CD14-positive monocyte (primary cell): ENCODE results near the gene CYB5RL. TPM values are rescaled to one million over a fixed set of nuclear protein-coding genes. Genes with fewer than 3 reads are reported as not detected.

Experiments
- DNase-seq, 3 donors: peaks; one replicate each; pipeline ENCODE4 v3.0.0-alpha.2; 2011 to 2022
- H2AFZ ChIP-seq: 2 replicates; pipeline ENCODE4 v1.6.0; 2012; ENCODE audit warnings: mild to moderate bottlenecking, low read depth, low read length, inconsistent platforms; ENCODE audit not compliant: insufficient read depth, poor library complexity, severe bottlenecking
- H3K27ac ChIP-seq, 2 donors: 1 replicate in 1 of 2; 2 replicates in 1 of 2; pipeline ENCODE4 v1.5.1; 2012 to 2013; ENCODE audit warnings: low read length in 2 of 2, control low read depth in 1 of 2, inconsistent platforms in 1 of 2, low read depth in 1 of 2, mild to moderate bottlenecking in 1 of 2
- H3K27me3 ChIP-seq, 2 donors: one replicate each; pipeline versions ENCODE4 v1.6.0 to v1.6.1; 2011 to 2013; ENCODE audit warnings: low read length in 2 of 2; ENCODE audit not compliant: control insufficient read depth in 2 of 2, insufficient read depth in 2 of 2
- H3K36me3 ChIP-seq, 2 donors: replicated peaks in 1 of 2; 1 replicate in 1 of 2; 2 replicates in 1 of 2; pipeline versions ENCODE4 v1.5.1 to v1.6.1; 2012 to 2013; ENCODE audit warnings: low read length in 2 of 2, control low read depth in 1 of 2, inconsistent platforms in 1 of 2, mild to moderate bottlenecking in 1 of 2; ENCODE audit not compliant: insufficient read depth in 2 of 2, control insufficient read depth in 1 of 2
- H3K4me1 ChIP-seq, 2 donors: 1 replicate in 1 of 2; 2 replicates in 1 of 2; pipeline versions ENCODE4 v1.5.1 to v1.6.1; 2012 to 2013; ENCODE audit warnings: low read length in 2 of 2, control low read depth in 1 of 2, inconsistent platforms in 1 of 2, mild to moderate bottlenecking in 1 of 2, moderate library complexity in 1 of 2; ENCODE audit not compliant: insufficient read depth in 2 of 2, control insufficient read depth in 1 of 2
- H3K4me2 ChIP-seq: replicated peaks from 2 replicates; pipeline ENCODE3; 2012; ENCODE audit warnings: low read length, moderate library complexity, mild to moderate bottlenecking; ENCODE audit not compliant: poor library complexity, severe bottlenecking; ENCODE audit errors: extremely low read depth
- H3K4me3 ChIP-seq, 3 experiments: fragments of 200-600 bp in 1 of 3; sonication (generic) in 1 of 3; replicated peaks in 1 of 3; 1 replicate in 2 of 3; 2 replicates in 1 of 3; pipeline ENCODE4 v1.5.1; 2011 to 2013; ENCODE audit warnings: low read length in 3 of 3, mild to moderate bottlenecking in 3 of 3, control low read depth in 2 of 3, low read depth in 2 of 3, inconsistent platforms in 1 of 3, moderate library complexity in 1 of 3
- H3K79me2 ChIP-seq: 2 replicates; pipeline ENCODE4 v1.6.0; 2012; ENCODE audit warnings: mild to moderate bottlenecking, control low read depth, inconsistent platforms, low read length, moderate library complexity; ENCODE audit not compliant: insufficient read depth
- H3K9ac ChIP-seq: 2 replicates; pipeline ENCODE4 v1.6.0; 2017; ENCODE audit warnings: low read length, mild to moderate bottlenecking; ENCODE audit not compliant: insufficient read depth, poor library complexity, severe bottlenecking
- H3K9me3 ChIP-seq, 2 donors: replicated peaks in 1 of 2; 1 replicate in 1 of 2; 2 replicates in 1 of 2; pipeline versions ENCODE4 v1.5.1 to v1.6.1; 2012 to 2013; ENCODE audit warnings: low read length in 2 of 2, control low read depth in 1 of 2; ENCODE audit not compliant: control insufficient read depth in 1 of 2, insufficient read depth in 1 of 2
- H4K20me1 ChIP-seq: 2 replicates; pipeline ENCODE4 v1.6.0; 2012; ENCODE audit warnings: mild to moderate bottlenecking, low read length, control low read depth, moderate library complexity; ENCODE audit not compliant: insufficient read depth
- H3K27ac Mint-ChIP-seq, 7 donors: one replicate each; pipeline ENCODE4 v1.8.0; 2020; ENCODE audit warnings: mild to moderate bottlenecking in 7 of 7, mixed read lengths in 7 of 7, moderate library complexity in 6 of 7, inconsistent platforms in 2 of 7
- H3K27me3 Mint-ChIP-seq, 3 donors: one replicate each; pipeline ENCODE4 v1.8.0; 2021 to 2022; ENCODE audit warnings: low read depth in 3 of 3, mild to moderate bottlenecking in 3 of 3, mixed read lengths in 3 of 3, moderate library complexity in 3 of 3, inconsistent platforms in 1 of 3
- H3K36me3 Mint-ChIP-seq, 2 donors: one replicate each; pipeline ENCODE4 v1.8.0; 2020; ENCODE audit warnings: mixed read lengths in 2 of 2, inconsistent platforms in 1 of 2, mild to moderate bottlenecking in 1 of 2
- H3K4me1 Mint-ChIP-seq: one replicate; pipeline ENCODE4 v1.8.0; 2020; ENCODE audit warnings: mild to moderate bottlenecking, mixed read lengths
- H3K4me3 Mint-ChIP-seq, 2 donors: one replicate each; pipeline ENCODE4 v1.8.0; 2020; ENCODE audit warnings: mild to moderate bottlenecking in 2 of 2, mixed read lengths in 2 of 2, moderate library complexity in 1 of 2
- H3K9me3 Mint-ChIP-seq, 7 donors: one replicate each; pipeline ENCODE4 v1.8.0; 2020 to 2022; ENCODE audit warnings: mixed read lengths in 7 of 7, mild to moderate bottlenecking in 6 of 7, moderate library complexity in 6 of 7, inconsistent platforms in 2 of 7
- CTCF ChIP-seq: fragments of 200-600 bp; IDR thresholded peaks from one replicate; pipeline ENCODE4 v1.8.0; 2022; ENCODE audit warnings: antibody characterized with exemption, mild to moderate bottlenecking
- WGBS: methylation state at CpG from one replicate; pipeline ENCODE4 v1.1.5; 2013; ENCODE audit warnings: missing lambda C conversion rate; ENCODE audit not compliant: insufficient coverage; 5-methylcytosine and 5-hydroxymethylcytosine counted together
- intact Hi-C, 2 donors: fragments of 100-400 bp; cut with micrococcal nuclease; formaldehyde crosslinking; loops; one replicate each; pipeline versions ENCODE4 v1.15.0 to v1.15.1; 2023
- polyA plus RNA-seq, 3 donors: library from polyadenylated mRNA; depleted of rRNA in 1 of 3; unstranded in 2 of 3; stranded (reverse) in 1 of 3; fragments of 300-500 nt in 2 of 3; fragments of >200 nt in 1 of 3; fragmentation: Illumina TruSeq in 2 of 3; gene quantifications; 1 replicate in 2 of 3; 2 replicates in 1 of 3; pipeline ENCODE4 v1.2.3, GENCODE V29; 2012 to 2021

CYB5RL gene
- polyA plus RNA-seq, 3 donors, result 0.76 to 3.9 (median 1.5) TPM

- Mint-ChIP-seq H3K9me3 (no peaks in the 10 kb centered on the region), H3K36me3 (peaks cover 32 to 50% of the 10 kb centered on the region in 2 donors), H3K4me1 (peaks cover 40% of the 10 kb centered on the region), H3K4me3 (no peak overlapping the region), H3K27ac (peak overlapping the region in 2 of 7 donors; percentile 16 to 54), H3K27me3 (peaks cover 0 to 5% (median 0%) of the 10 kb centered on the region in 3 donors)
- no peak overlapping the region for H3K9ac ChIP-seq
- H3K36me3 ChIP-seq, result no peaks in the 10 kb centered on the region
- H4K20me1 ChIP-seq, result no peaks in the 10 kb centered on the region
- H3K9me3 ChIP-seq, result no peaks in the 10 kb centered on the region
- DNase-seq, result no peak
- WGBS, result 97% methylated on average over 13 of the region's 13 CpGs
- intact Hi-C loops, result loop anchor here in 1 of 2 donors (10.0 kb wide), 1 partner anchor 176 kb away; the partner anchor contains the start of gene SSBP3
- H3K27me3 ChIP-seq, result no peaks in the 10 kb centered on the region
- no peak overlapping the region for H3K4me2 ChIP-seq
- no peak overlapping the region for H3K27ac ChIP-seq
- H3K4me3 ChIP-seq, result no peak overlapping the region
- peaks cover 27 to 46% of the 10 kb centered on the region in 2 donors for H3K4me1 ChIP-seq
- H2AFZ ChIP-seq, result no peak overlapping the region
- no peaks in the 10 kb centered on the region for H3K79me2 ChIP-seq
- no peak for TF ChIP-seq CTCF
Observed at GRCh38 chr1:54228638-54229079, 28.8 kb upstream of the CYB5RL start.

- Histone ChIP-seq H3K27me3 (no peaks in the 10 kb centered on the region), H2AFZ (no peak overlapping the region), H3K36me3 (no peaks in the 10 kb centered on the region), H3K4me1 (peaks cover 27 to 46% of the 10 kb centered on the region in 2 donors), H3K79me2 (no peaks in the 10 kb centered on the region), H3K9me3 (no peaks in the 10 kb centered on the region), H3K27ac (peak overlapping the region in 1 of 2 donors; percentile 69), H3K9ac (peak overlapping the region; percentile 32), H4K20me1 (no peaks in the 10 kb centered on the region), H3K4me2 (no peak overlapping the region), H3K4me3 (no peak overlapping the region)
- Mint-ChIP-seq H3K4me1 (peaks cover 40% of the 10 kb centered on the region), H3K27ac (peak overlapping the region in 6 of 7 donors; percentile 14 to 90 (median 82)), H3K9me3 (no peaks in the 10 kb centered on the region), H3K36me3 (peaks cover 32 to 48% of the 10 kb centered on the region in 2 donors), H3K4me3 (no peak overlapping the region), H3K27me3 (peaks cover 0 to 5% (median 0%) of the 10 kb centered on the region in 3 donors)
- TF ChIP-seq CTCF, result peak; percentile 14
- peak; percentile 43 to 51 (median 48) for DNase-seq
- intact Hi-C loops, result loop anchor here in 1 of 2 donors (10.0 kb wide), 1 partner anchor 177 kb away; the partner anchor contains the start of gene SSBP3
- 35% methylated on average over 14 of the region's 17 CpGs for WGBS
Observed at GRCh38 chr1:54227891-54228310, 28.1 kb upstream of the CYB5RL start.
